ENCODE data around the gene EIF3K.

EIF3K gene

DNA sequence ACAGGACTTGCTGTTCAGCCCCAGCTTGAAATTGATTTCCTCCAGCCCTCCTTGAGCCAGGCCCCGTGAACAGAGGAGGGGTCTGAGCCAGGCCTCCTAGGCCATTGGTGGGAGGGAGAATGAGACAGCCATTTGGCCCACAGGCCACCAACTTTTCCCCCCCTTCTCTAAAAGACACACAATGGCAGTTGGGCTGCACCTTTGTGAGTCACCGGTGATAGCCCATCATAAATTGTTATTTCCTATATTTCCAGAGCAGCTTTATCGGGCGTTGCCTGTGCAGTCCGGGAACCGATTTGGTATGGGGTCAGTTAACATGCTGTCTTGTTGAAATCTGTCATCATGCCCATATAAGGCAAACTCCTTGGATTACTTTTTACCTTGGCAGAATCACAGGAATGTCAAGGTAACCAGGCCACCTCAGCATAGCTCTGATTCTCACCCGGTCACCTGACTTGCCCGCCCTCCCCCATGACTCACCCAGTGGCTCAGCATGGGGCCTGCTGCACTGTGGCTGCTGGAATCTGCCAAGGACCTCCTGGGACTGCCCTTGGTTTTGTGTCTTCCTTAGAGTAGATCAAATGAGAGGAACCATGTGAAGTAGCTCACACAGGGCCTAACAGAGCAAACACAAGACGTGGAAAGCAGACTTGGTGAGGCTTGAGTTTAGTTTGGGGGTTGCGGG lies 64.5 kb downstream of the EIF3K start (continued):
- TF ChIP-seq ZNF404 (tag by site-specific recombination; IDR thresholded peaks at IDR 0.05) (no peak), TRIM28 (IDR thresholded peaks at IDR 0.05; ENCODE audit: borderline replicate concordance, low read length) (no peak), ZNF223 (tag by site-specific recombination; IDR thresholded peaks at IDR 0.05) (no peak; the same call in 1 of the 2 replicates), ZNF138 (tag by site-specific recombination; IDR thresholded peaks at IDR 0.05; ENCODE audit: borderline replicate concordance) (no peak), PRDM1 (tag by site-specific recombination; IDR thresholded peaks at IDR 0.05) (peak; percentile 5; the same call in 1 of the 2 replicates), REPIN1 (tag by site-specific recombination; IDR thresholded peaks at IDR 0.05; ENCODE audit: low read depth) (no peak), ZNF530 (tag by site-specific recombination; IDR thresholded peaks at IDR 0.05; ENCODE audit: low read depth) (no peak), ZNF561 (tag by site-specific recombination; IDR thresholded peaks at IDR 0.05; ENCODE audit: borderline replicate concordance) (no peak), ZNF302 (tag by site-specific recombination; IDR thresholded peaks at IDR 0.05; ENCODE audit: low read depth) (no peak), ZNF266 (tag by site-specific recombination; IDR thresholded peaks at IDR 0.05; ENCODE audit: low read depth) (no peak), ZFP41 (tag by site-specific recombination; IDR thresholded peaks at IDR 0.05; ENCODE audit: borderline replicate concordance) (no peak), ZNF202 (tag by site-specific recombination; IDR thresholded peaks at IDR 0.05; ENCODE audit: borderline replicate concordance) (no peak), ZBTB20 (tag by site-specific recombination; IDR thresholded peaks at IDR 0.05) (no peak), ZNF211 (tag by site-specific recombination; IDR thresholded peaks at IDR 0.05; ENCODE audit: low read depth) (no peak), ZSCAN23 (tag by site-specific recombination; IDR thresholded peaks at IDR 0.05) (no peak; the same call in 1 of the 2 replicates), ZBTB21 (tag by site-specific recombination; IDR thresholded peaks at IDR 0.05) (no peak; the same call in 1 of the 2 replicates), MEIS1 (CRISPR knock-in tag; IDR thresholded peaks at IDR 0.05; ENCODE audit: borderline replicate concordance) (no peak), BCL11A (tag by site-specific recombination; IDR thresholded peaks at IDR 0.05; ENCODE audit: low read depth) (peak; percentile 62; the same call in 1 of the 2 replicates), ZNF785 (tag by site-specific recombination; IDR thresholded peaks at IDR 0.05) (no peak), ZSCAN16 (tag by site-specific recombination; IDR thresholded peaks at IDR 0.05) (no peak), ZNF146 (tag by site-specific recombination; IDR thresholded peaks at IDR 0.05) (no peak; the same call in 1 of the 2 replicates), KLF9 (tag by site-specific recombination; IDR thresholded peaks at IDR 0.05; ENCODE audit: low read depth) (no peak), KLF1 (tag by site-specific recombination; IDR thresholded peaks at IDR 0.05) (peak; percentile 7; the same call in 1 of the 2 replicates), EGR2 (tag by site-specific recombination; IDR thresholded peaks at IDR 0.05; ENCODE audit: low read depth) (no peak), ZNF670 (tag by site-specific recombination; IDR thresholded peaks at IDR 0.05; ENCODE audit: low read depth) (no peak), ZFP69B (tag by site-specific recombination; IDR thresholded peaks at IDR 0.05) (0 out of 2 replicates have a peak, but pooled peaks have one; percentile 26), ZNF843 (tag by site-specific recombination; IDR thresholded peaks at IDR 0.05) (no peak; the same call in 1 of the 2 replicates), GFI1B (tag by site-specific recombination; IDR thresholded peaks at IDR 0.05) (peak; percentile 89), ZBTB1 (tag by site-specific recombination; IDR thresholded peaks at IDR 0.05) (no peak; the same call in 1 of the 2 replicates), ZNF350 (tag by site-specific recombination; IDR thresholded peaks at IDR 0.05) (no peak), KLF8 (tag by site-specific recombination; IDR thresholded peaks at IDR 0.05) (peak; percentile 87), ZNF10 (tag by site-specific recombination; IDR thresholded peaks at IDR 0.05) (no peak; the same call in none of the 2 replicates), ZNF677 (tag by site-specific recombination; IDR thresholded peaks at IDR 0.05) (no peak), ZNF19 (tag by site-specific recombination; IDR thresholded peaks at IDR 0.05; ENCODE audit: low read depth) (no peak)
- TF ChIP-seq, protein P1, sequence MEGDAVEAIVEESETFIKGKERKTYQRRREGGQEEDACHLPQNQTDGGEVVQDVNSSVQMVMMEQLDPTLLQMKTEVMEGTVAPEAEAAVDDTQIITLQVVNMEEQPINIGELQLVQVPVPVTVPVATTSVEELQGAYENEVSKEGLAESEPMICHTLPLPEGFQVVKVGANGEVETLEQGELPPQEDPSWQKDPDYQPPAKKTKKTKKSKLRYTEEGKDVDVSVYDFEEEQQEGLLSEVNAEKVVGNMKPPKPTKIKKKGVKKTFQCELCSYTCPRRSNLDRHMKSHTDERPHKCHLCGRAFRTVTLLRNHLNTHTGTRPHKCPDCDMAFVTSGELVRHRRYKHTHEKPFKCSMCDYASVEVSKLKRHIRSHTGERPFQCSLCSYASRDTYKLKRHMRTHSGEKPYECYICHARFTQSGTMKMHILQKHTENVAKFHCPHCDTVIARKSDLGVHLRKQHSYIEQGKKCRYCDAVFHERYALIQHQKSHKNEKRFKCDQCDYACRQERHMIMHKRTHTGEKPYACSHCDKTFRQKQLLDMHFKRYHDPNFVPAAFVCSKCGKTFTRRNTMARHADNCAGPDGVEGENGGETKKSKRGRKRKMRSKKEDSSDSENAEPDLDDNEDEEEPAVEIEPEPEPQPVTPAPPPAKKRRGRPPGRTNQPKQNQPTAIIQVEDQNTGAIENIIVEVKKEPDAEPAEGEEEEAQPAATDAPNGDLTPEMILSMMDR (tag by site-specific recombination; IDR thresholded peaks at IDR 0.05), result no peak
- TF ChIP-seq, protein P2, sequence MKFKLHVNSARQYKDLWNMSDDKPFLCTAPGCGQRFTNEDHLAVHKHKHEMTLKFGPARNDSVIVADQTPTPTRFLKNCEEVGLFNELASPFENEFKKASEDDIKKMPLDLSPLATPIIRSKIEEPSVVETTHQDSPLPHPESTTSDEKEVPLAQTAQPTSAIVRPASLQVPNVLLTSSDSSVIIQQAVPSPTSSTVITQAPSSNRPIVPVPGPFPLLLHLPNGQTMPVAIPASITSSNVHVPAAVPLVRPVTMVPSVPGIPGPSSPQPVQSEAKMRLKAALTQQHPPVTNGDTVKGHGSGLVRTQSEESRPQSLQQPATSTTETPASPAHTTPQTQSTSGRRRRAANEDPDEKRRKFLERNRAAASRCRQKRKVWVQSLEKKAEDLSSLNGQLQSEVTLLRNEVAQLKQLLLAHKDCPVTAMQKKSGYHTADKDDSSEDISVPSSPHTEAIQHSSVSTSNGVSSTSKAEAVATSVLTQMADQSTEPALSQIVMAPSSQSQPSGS (tag by site-specific recombination; IDR thresholded peaks at IDR 0.05; ENCODE audit: low read depth), result no peak
- TF ChIP-seq, protein P3, sequence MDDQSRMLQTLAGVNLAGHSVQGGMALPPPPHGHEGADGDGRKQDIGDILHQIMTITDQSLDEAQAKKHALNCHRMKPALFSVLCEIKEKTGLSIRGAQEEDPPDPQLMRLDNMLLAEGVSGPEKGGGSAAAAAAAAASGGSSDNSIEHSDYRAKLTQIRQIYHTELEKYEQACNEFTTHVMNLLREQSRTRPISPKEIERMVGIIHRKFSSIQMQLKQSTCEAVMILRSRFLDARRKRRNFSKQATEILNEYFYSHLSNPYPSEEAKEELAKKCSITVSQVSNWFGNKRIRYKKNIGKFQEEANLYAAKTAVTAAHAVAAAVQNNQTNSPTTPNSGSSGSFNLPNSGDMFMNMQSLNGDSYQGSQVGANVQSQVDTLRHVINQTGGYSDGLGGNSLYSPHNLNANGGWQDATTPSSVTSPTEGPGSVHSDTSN (CRISPR knock-in tag; IDR thresholded peaks at IDR 0.05), result no peak
- TF ChIP-seq, protein P4, sequence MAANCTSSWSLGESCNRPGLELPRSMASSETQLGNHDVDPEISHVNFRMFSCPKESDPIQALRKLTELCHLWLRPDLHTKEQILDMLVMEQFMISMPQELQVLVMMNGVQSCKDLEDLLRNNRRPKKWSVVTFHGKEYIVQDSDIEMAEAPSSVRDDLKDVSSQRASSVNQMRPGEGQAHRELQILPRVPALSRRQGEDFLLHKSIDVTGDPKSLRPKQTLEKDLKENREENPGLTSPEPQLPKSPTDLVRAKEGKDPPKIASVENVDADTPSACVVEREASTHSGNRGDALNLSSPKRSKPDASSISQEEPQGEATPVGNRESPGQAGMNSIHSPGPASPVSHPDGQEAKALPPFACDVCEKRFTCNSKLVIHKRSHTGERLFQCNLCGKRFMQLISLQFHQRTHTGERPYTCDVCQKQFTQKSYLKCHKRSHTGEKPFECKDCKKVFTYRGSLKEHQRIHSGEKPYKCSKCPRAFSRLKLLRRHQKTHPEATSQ (tag by site-specific recombination; IDR thresholded peaks at IDR 0.05), result no peak

Data from HEK293 (cell line).